HCT116 (cell line): Measurements from ENCODE around the gene TLX2. TPM values are rescaled to one million over a fixed set of nuclear protein-coding genes. Genes with fewer than 3 reads are reported as not detected.

Source experiments
- ATAC-seq: fragments of 200-7000 bp; cut with Tn5 transposase; 2 replicates; pipeline ENCODE4 v1.9.1; 2020; ENCODE audit warnings: mild to moderate bottlenecking, moderate library complexity
- BruUV-seq: library from RNA; stranded (reverse); fragments of 400-500 nt; replicated peaks from 2 replicates; lab custom pipeline; 2021; lab: Mats Ljungman, UMichigan
- CTCF ChIA-PET: fragments of 300-600 bp; sonication (Branson Sonifier 250); formaldehyde crosslinking; loops from one replicate; lab custom pipeline; 2021; ENCODE audit warnings: antibody characterized with exemption; lab: Charles Lee
- POLR2A ChIA-PET: fragments of 300-600, 350-600 bp; sonication (Branson Sonifier 250); formaldehyde crosslinking; loops from one replicate; lab custom pipeline; 2021; ENCODE audit warnings: antibody characterized with exemption; lab: Charles Lee
- RAD21 ChIA-PET, 2 experiments: fragments of 300-600 bp; sonication (Branson Sonifier 250); formaldehyde crosslinking; loops; one replicate each; lab custom pipeline; 2023; ENCODE audit warnings: low total read pairs in 2 of 2; ENCODE audit not compliant: uncharacterized antibody in 2 of 2, unreplicated experiment in 2 of 2, low non-redundant PET in 1 of 2; lab: Charles Lee
- DNase-seq: peaks from one replicate; pipeline ENCODE4 v3.0.0-alpha.2; 2010; ENCODE audit warnings: low read depth, low spot score
- H2AFZ ChIP-seq: fragments of 200-600 bp; shearing (Covaris generic), sonication (generic); 2 replicates; pipeline ENCODE4 v1.6.1; 2017; ENCODE audit warnings: low read depth, mixed run types, mixed read lengths, antibody characterized with exemption, low read length; ENCODE audit not compliant: poor library complexity, severe bottlenecking
- H3K27ac ChIP-seq: 2 replicates; pipeline ENCODE4 v1.5.1; 2012; ENCODE audit warnings: low read depth, low read length
- H3K27me3 ChIP-seq: fragments of 200-600 bp; sonication (generic); 2 replicates; pipeline ENCODE4 v1.6.1; 2016; ENCODE audit warnings: mixed run types, low read length, mixed read lengths; ENCODE audit not compliant: insufficient read depth
- H3K36me3 ChIP-seq, 2 experiments: fragments of 200-500 bp in 1 of 2; fragments of 200-600 bp in 1 of 2; sonication (Bioruptor generic) in 1 of 2; sonication (generic) in 1 of 2; 2 replicates each; pipeline versions ENCODE4 v1.5.1 to v1.6.1; 2014 to 2016; ENCODE audit warnings: low read length in 2 of 2, inconsistent platforms in 1 of 2, mixed read lengths in 1 of 2, mixed run types in 1 of 2; ENCODE audit not compliant: insufficient read depth in 2 of 2, control insufficient read depth in 1 of 2
- H3K4me1 ChIP-seq, 2 experiments: fragments of 200-600 bp in 1 of 2; sonication (generic) in 1 of 2; 2 replicates each; pipeline versions ENCODE4 v1.5.1 to v1.6.1; 2012 to 2017; ENCODE audit warnings: low read length in 2 of 2, inconsistent platforms in 1 of 2, mild to moderate bottlenecking in 1 of 2, mixed read lengths in 1 of 2, mixed run types in 1 of 2, moderate library complexity in 1 of 2; ENCODE audit not compliant: insufficient read depth in 2 of 2, control insufficient read depth in 1 of 2
- H3K4me2 ChIP-seq: fragments of 200-600 bp; sonication (generic); 2 replicates; pipeline ENCODE4 v1.6.1; 2017; ENCODE audit warnings: mixed run types, low read length, mixed read lengths
- H3K4me3 ChIP-seq, 2 experiments: fragments of 200-600 bp in 1 of 2; sonication (generic) in 1 of 2; replicated peaks in 1 of 2; 2 replicates each; pipeline ENCODE4 v1.5.1; 2011 to 2016; ENCODE audit warnings: low read length in 2 of 2, control low read depth in 1 of 2, low read depth in 1 of 2, mild to moderate bottlenecking in 1 of 2, mixed read lengths in 1 of 2, mixed run types in 1 of 2
- H3K79me2 ChIP-seq: fragments of 200-600 bp; sonication (generic); 2 replicates; pipeline ENCODE4 v1.6.1; 2017; ENCODE audit warnings: mild to moderate bottlenecking, mixed run types, low read length, moderate library complexity, mixed read lengths; ENCODE audit not compliant: insufficient read depth
- H3K9ac ChIP-seq: fragments of 200-600 bp; sonication (generic); 2 replicates; pipeline ENCODE4 v1.6.1; 2016; ENCODE audit warnings: low read length, mixed read lengths
- H3K9me2 ChIP-seq: fragments of 200-600 bp; sonication (generic), shearing (Covaris generic); 2 replicates; pipeline ENCODE4 v1.6.1; 2017; ENCODE audit warnings: mixed run types, mild to moderate bottlenecking, moderate library complexity; ENCODE audit not compliant: insufficient read depth
- H3K9me3 ChIP-seq, 2 experiments: fragments of 200-500 bp in 1 of 2; fragments of 200-600 bp in 1 of 2; sonication (Bioruptor generic) in 1 of 2; sonication (generic) in 1 of 2; 2 replicates each; pipeline ENCODE4 v1.6.1; 2014 to 2017; ENCODE audit warnings: low read length in 2 of 2, mixed read lengths in 2 of 2, inconsistent platforms in 1 of 2, low read depth in 1 of 2, mild to moderate bottlenecking in 1 of 2, mixed run types in 1 of 2, moderate library complexity in 1 of 2; ENCODE audit not compliant: control insufficient read depth in 1 of 2, insufficient read depth in 1 of 2
- H4K20me1 ChIP-seq: fragments of 200-600 bp; sonication (generic), shearing (Covaris generic); 2 replicates; pipeline ENCODE4 v1.6.1; 2017; ENCODE audit warnings: mixed run types, mild to moderate bottlenecking, moderate library complexity; ENCODE audit not compliant: insufficient read depth
- EGR1 ChIP-seq: IDR thresholded peaks from 2 replicates; pipeline ENCODE4 v1.6.1; 2012; ENCODE audit warnings: low read depth
- ELF1 ChIP-seq: IDR thresholded peaks from 2 replicates; pipeline ENCODE4 v1.6.1; 2012; ENCODE audit warnings: low read depth, borderline replicate concordance
- POLR2AphosphoS5 ChIP-seq: IDR thresholded peaks from 2 replicates; pipeline ENCODE4 v1.6.1; 2011; ENCODE audit warnings: mild to moderate bottlenecking, low read depth, low read length, moderate library complexity
- SP1 ChIP-seq: IDR thresholded peaks from 2 replicates; pipeline ENCODE4 v1.6.1; 2012; ENCODE audit warnings: low read depth
- ZFX ChIP-seq: fragments of 450-650 bp; IDR thresholded peaks from 2 replicates; pipeline ENCODE4 v1.6.1; 2017
- intact Hi-C: fragments of 100-400 bp; cut with micrococcal nuclease; formaldehyde crosslinking; loops from 2 replicates; pipeline ENCODE4 v1.10.0; 2022
- total RNA-seq: library from RNA; stranded (reverse); gene quantifications from one replicate; pipeline ENCODE4 v1.2.1, GENCODE V29; 2021; ENCODE audit not compliant: unreplicated experiment

The TLX2 gene
- total RNA-seq, 1 experiment from 2014 or later, result not detected

- Histone ChIP-seq H4K20me1 (no peaks in the 10 kb centered on the region), H2AFZ (no peak within 1 kb of the TSS), H3K9me2 (no peaks in the 10 kb centered on the region), H3K4me2 (peak within 1 kb of the TSS; percentile 95), H3K4me3 (peak within 1 kb of the TSS; percentile 93 to 97), H3K79me2 (peaks cover 23% of the 10 kb centered on the region; the same call in 1 of the 2 replicates), H3K27me3 (no peaks in the 10 kb centered on the region), H3K9ac (peak within 1 kb of the TSS; percentile 98), H3K36me3 (peaks cover 5 to 7% of the 10 kb centered on the region in 2 experiments; a peak in 3 of 4 replicates), H3K27ac (peak within 1 kb of the TSS; percentile 90), H3K4me1 (peaks cover 15 to 42% of the 10 kb centered on the region in 2 experiments; a peak in 3 of 4 replicates), H3K9me3 (no peaks in the 10 kb centered on the region)
- ChIA-PET CTCF (interaction anchor here (0.7 kb wide), 1 partner anchor 46 kb away, joined by 5 read pairs; no protein-coding TSS in a partner anchor), RAD21 (no interaction called here), POLR2A (no interaction called here)
- intact Hi-C loops, result no loop called here
- DNase-seq, result no peak
- no peak; the same call in 1 of the 2 replicates for TF ChIP-seq ZFX
- TF ChIP-seq POLR2AphosphoS5, result peak; percentile 57; the same call in 1 of the 2 replicates
- no peak for TF ChIP-seq SP1
- no TSS peak for BruUV-seq
- peak; percentile 76 for ATAC-seq
These were observed 39.9 kb downstream of the TLX2 start, which contains the start of the genes DOK1 and LOXL3 for GRCh38 chr2:74553892-74554819. TSS of gene DOK1 (plus strand) at chr2:74554720. CDS start at chr2:74554755, 35 bp downstream. TSS of gene LOXL3 (minus strand) at chr2:74553942. CDS start at chr2:74552634, 1,308 bp downstream.

- H2AFZ ChIP-seq, result no peak overlapping the region
- H3K9me3 ChIP-seq, result no peaks in the 10 kb centered on the region
- peaks cover 16% of the 10 kb centered on the region; the same call in 1 of the 2 replicates for H3K79me2 ChIP-seq
- RAD21 ChIA-PET, result no interaction called here
- intact Hi-C loops, result no loop called here
- H3K4me1 ChIP-seq, result peaks cover 12 to 36% of the 10 kb centered on the region in 2 experiments; a peak in 3 of 4 replicates
- H3K27ac ChIP-seq, result peak overlapping the region; percentile 90
- DNase-seq, result no peak
- H3K27me3 ChIP-seq, result no peaks in the 10 kb centered on the region
- CTCF ChIA-PET, result no interaction called here
- TF ChIP-seq POLR2AphosphoS5 (no peak; the same call in 1 of the 2 replicates), ELF1 (no peak), EGR1 (no peak)
- TF ChIP-seq, all 23 proteins: peak for 0
- peak overlapping the region; percentile 93 to 97 for H3K4me3 ChIP-seq
- H3K9ac ChIP-seq, result peak overlapping the region; percentile 98
- H3K36me3 ChIP-seq, result peaks cover 7 to 9% of the 10 kb centered on the region in 2 experiments; a peak in 3 of 4 replicates
- POLR2A ChIA-PET, result interaction anchor here (1.0 kb wide), 1 partner anchor 48 kb away, joined by 3 read pairs; the partner anchor contains the start of gene PCGF1
- peak overlapping the region; percentile 95 for H3K4me2 ChIP-seq
- H3K9me2 ChIP-seq, result no peaks in the 10 kb centered on the region
- H4K20me1 ChIP-seq, result no peaks in the 10 kb centered on the region
- peak; percentile 75 for ATAC-seq
- no TSS peak for BruUV-seq
These were observed 40.7 kb downstream of the TLX2 start for GRCh38 chr2:74554820-74555531.
